HEK293T (cell line): Measurements from ENCODE around the gene FOXN4.

Source experiments
- ARNT ChIP-seq: fragments of 450-650 bp; IDR thresholded peaks from 2 replicates; pipeline ENCODE4 v1.6.1; 2017; ENCODE audit warnings: mild to moderate bottlenecking
- FOXK2 ChIP-seq: fragments of 450-650 bp; IDR thresholded peaks from 2 replicates; pipeline ENCODE4 v1.6.1; 2016; ENCODE audit warnings: mild to moderate bottlenecking
- LEF1 ChIP-seq: fragments of 450-650 bp; IDR thresholded peaks from 2 replicates; pipeline ENCODE4 v1.6.1; 2017; ENCODE audit warnings: mild to moderate bottlenecking, borderline replicate concordance
- PKNOX1 ChIP-seq: fragments of 450-650 bp; IDR thresholded peaks from 2 replicates; pipeline ENCODE4 v1.6.1; 2016
- SP1 ChIP-seq: fragments of 450-650 bp; IDR thresholded peaks from 2 replicates; pipeline ENCODE4 v1.6.1; 2017
- ZNF384 ChIP-seq: fragments of 450-650 bp; IDR thresholded peaks from 2 replicates; pipeline ENCODE4 v1.6.1; 2016

GRCh38 chr12:109268896-109269295, 40.2 kb downstream of the FOXN4 start:
- TF ChIP-seq PKNOX1 (no peak), ZNF384 (no peak), ARNT (no peak), FOXK2 (no peak), SP1 (no peak), LEF1 (no peak)
